WERI-Rb-1 (cell line): ENCODE results near the gene MROH7.

Source experiments
- DNase-seq: peaks from one replicate; pipeline ENCODE4 v3.0.0-alpha.2; 2020
- H3K27ac ChIP-seq: fragments of 250-450 bp; sonication (Bioruptor Pico); 2 replicates; pipeline ENCODE4 v1.5.1; 2020; ENCODE audit warnings: mild to moderate bottlenecking, moderate library complexity
- H3K27me3 ChIP-seq: fragments of 250-450 bp; sonication (Bioruptor Pico); 2 replicates; pipeline ENCODE4 v1.5.1; 2021; ENCODE audit warnings: mild to moderate bottlenecking, low read depth, moderate library complexity; ENCODE audit not compliant: insufficient read depth, severe bottlenecking
- H3K36me3 ChIP-seq: fragments of 250-450 bp; sonication (Bioruptor Pico); 2 replicates; pipeline ENCODE4 v1.5.1; 2020; ENCODE audit warnings: mild to moderate bottlenecking, moderate library complexity
- H3K4me3 ChIP-seq: 2 replicates; pipeline ENCODE4 v1.5.1; 2011; ENCODE audit warnings: low read depth, mild to moderate bottlenecking, control low read depth, low read length
- H3K9me3 ChIP-seq: fragments of 250-450 bp; sonication (Bioruptor Pico); 2 replicates; pipeline ENCODE4 v1.5.1; 2021; ENCODE audit warnings: mild to moderate bottlenecking, moderate library complexity; ENCODE audit not compliant: severe bottlenecking
- CTCF ChIP-seq: IDR thresholded peaks from 2 replicates; pipeline ENCODE4 v1.5.1; 2011; ENCODE audit warnings: low read depth, mild to moderate bottlenecking, control low read depth, inconsistent platforms, low read length

MROH7 gene

DNA sequence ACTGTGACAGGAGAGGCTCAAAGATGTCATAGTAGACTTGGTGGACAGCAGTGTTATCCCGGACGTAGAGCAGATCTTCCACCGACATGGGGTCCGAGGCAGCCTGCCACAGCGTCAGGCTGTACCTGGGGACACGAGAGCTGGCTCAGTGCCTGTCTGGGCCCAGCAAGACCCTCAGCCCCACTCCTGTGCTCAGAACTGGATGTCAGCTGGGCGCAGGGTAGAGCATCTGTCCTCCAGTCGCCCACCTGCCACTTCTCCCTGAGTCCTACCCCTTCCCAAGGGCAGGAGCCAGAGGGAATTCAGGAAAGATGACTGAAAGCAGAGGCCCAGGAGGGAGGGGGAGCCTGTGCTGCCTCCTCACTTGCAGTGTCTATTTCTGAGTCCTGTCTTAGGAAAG lies 30.0 kb upstream of the MROH7 start:
- H3K36me3 ChIP-seq, result no peaks in the 10 kb centered on the region; the same call in 1 of the 2 replicates
- H3K9me3 ChIP-seq, result no peaks in the 10 kb centered on the region
- DNase-seq, result no peak
- no peak for TF ChIP-seq CTCF
- H3K4me3 ChIP-seq, result no peak overlapping the region
- H3K27me3 ChIP-seq, result no peaks in the 10 kb centered on the region
- H3K27ac ChIP-seq, result no peak overlapping the region

GRCh38 chr1:54614024-54614423 lies 27.6 kb upstream of the MROH7 start:
- no peak overlapping the region for H3K27ac ChIP-seq
- H3K36me3 ChIP-seq, result no peaks in the 10 kb centered on the region
- no peak overlapping the region for H3K4me3 ChIP-seq
- H3K9me3 ChIP-seq, result no peaks in the 10 kb centered on the region
- DNase-seq, result no peak
- no peak for TF ChIP-seq CTCF
- H3K27me3 ChIP-seq, result no peaks in the 10 kb centered on the region

DNA sequence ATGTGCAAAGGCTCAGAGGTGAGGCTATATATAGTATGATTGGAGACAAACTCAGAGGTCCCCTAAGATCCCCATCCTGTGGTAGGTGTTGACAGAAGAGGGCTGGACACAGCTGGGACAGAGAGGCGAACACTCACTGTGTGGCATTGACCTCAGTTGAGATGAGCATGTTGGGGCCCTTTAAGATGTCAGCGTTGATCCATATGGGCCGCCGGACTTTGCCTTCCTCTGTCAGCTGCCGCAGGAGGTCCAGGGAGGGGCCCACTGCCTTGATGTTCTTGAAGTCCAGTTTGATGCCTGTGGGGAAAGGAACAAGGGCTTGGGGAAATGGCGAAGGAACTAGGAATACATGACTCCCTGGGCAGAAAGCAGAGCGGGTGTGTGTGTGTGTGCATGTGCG lies 27.0 kb upstream of the MROH7 start:
- TF ChIP-seq CTCF, result no peak
- Histone ChIP-seq H3K9me3 (no peaks in the 10 kb centered on the region), H3K4me3 (no peak overlapping the region), H3K27me3 (no peaks in the 10 kb centered on the region), H3K36me3 (no peaks in the 10 kb centered on the region), H3K27ac (no peak overlapping the region)
- no peak for DNase-seq

DNA sequence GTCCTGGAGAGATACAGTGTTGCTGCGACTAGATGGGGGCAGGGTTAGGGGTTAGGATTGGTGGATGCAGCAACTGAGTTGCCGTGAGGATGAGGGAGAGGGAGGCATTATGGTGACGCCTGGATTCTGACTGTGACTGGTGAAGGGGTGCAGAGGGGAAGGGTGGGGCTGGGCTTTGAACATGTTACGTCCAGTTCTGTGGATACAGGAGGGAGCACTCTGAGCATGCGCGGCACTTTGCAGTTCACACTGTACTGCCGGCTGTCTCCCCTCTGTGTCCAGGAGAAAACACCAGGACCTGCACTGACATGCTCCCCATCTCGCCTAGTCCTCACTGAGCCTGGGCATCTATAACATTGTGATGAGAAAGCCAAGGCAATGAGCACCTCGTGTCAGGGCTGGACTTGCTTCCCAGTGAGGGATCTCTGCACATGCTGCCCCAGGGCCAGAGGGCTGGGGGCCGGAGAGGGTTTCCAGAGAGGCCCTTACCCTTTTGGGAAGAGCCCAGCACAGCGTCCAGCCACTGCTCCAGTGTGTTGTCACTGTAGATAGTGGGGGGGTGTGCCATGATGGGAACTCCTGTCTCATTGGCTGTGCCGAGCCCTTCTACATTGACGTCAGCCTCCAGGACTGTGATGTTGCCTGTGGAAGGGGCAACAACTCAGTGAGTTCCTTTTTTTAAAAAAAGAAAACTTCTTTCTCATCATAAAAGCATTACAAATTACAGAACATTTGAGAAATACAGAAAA lies 25.9 kb upstream of the MROH7 start:
- Histone ChIP-seq H3K4me3 (no peak overlapping the region), H3K27me3 (no peaks in the 10 kb centered on the region), H3K36me3 (no peaks in the 10 kb centered on the region), H3K27ac (no peak overlapping the region), H3K9me3 (no peaks in the 10 kb centered on the region)
- DNase-seq, result no peak
- no peak for TF ChIP-seq CTCF

DNA sequence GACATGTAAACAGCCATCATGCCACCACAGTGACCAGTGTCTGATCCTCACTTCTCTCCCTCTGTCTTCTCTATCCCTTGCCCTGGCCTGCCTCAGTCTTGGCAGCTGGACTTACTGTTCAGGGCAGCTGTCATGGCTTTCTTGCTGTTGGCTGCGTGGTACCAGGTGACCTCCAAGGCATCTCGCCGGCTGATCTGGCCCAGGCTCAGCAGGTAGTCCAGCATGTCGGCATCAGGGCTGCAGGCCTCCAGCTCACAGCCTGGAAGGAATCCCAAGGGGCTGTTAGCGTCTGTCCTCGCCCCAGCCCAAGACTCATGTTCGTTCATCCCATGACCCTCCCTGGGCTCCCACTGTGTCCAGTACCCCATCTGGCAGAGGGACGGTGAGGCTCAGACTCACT lies 21.8 kb upstream of the MROH7 start:
- no peak for TF ChIP-seq CTCF
- peak; percentile 25 for DNase-seq
- Histone ChIP-seq H3K27me3 (no peaks in the 10 kb centered on the region), H3K27ac (no peak overlapping the region), H3K36me3 (no peaks in the 10 kb centered on the region), H3K4me3 (no peak overlapping the region), H3K9me3 (no peaks in the 10 kb centered on the region)
